IMR-90 (cell line): ENCODE data around the gene GNA15. TPM values are rescaled to one million over a fixed set of nuclear protein-coding genes. Genes with fewer than 3 reads are reported as not detected.

Source experiments
- ATAC-seq: fragments of 200-7000 bp; cut with Tn5 transposase; 2 replicates; pipeline ENCODE4 v1.9.1; 2020; ENCODE audit warnings: low read depth, mild to moderate bottlenecking, moderate library complexity
- BruUV-seq: library from RNA; stranded (reverse); fragments of 400-500 nt; replicated peaks from 2 replicates; lab custom pipeline; 2021; lab: Mats Ljungman, UMichigan
- CTCF ChIA-PET: fragments of 300-600 bp; formaldehyde crosslinking; extraction: SDS; loops from one replicate; lab custom pipeline; 2021; ENCODE audit warnings: antibody characterized with exemption; lab: Yijun Ruan, JAX
- POLR2A ChIA-PET: fragments of 300-600 bp; sonication (Branson Sonifier 250); formaldehyde crosslinking; loops from one replicate; lab custom pipeline; 2022; ENCODE audit warnings: antibody characterized with exemption; ENCODE audit not compliant: unreplicated experiment; lab: Charles Lee
- DNase-seq: peaks from one replicate; pipeline ENCODE4 v3.0.0; 2013
- H2AFZ ChIP-seq: replicated peaks from 2 replicates; pipeline ENCODE3; 2013; ENCODE audit warnings: low read length, mild to moderate bottlenecking; ENCODE audit not compliant: poor library complexity
- H2AK5ac ChIP-seq: 2 replicates; pipeline ENCODE4 v1.6.1; 2013; ENCODE audit warnings: low read depth, low read length, inconsistent platforms
- H2AK9ac ChIP-seq: replicated peaks from 2 replicates; pipeline ENCODE3; 2013; ENCODE audit warnings: mild to moderate bottlenecking, low read depth, low read length, moderate library complexity; ENCODE audit not compliant: poor library complexity
- H2BK120ac ChIP-seq: 2 replicates; pipeline ENCODE4 v1.6.1; 2013; ENCODE audit warnings: low read depth, low read length, inconsistent platforms
- H2BK15ac ChIP-seq: 3 replicates; pipeline ENCODE4 v1.6.1; 2013; ENCODE audit warnings: low read depth, low read length, inconsistent platforms
- H2BK20ac ChIP-seq: 2 replicates; pipeline ENCODE4 v1.6.1; 2013; ENCODE audit warnings: low read depth, mild to moderate bottlenecking, inconsistent platforms, low read length, moderate library complexity
- H2BK5ac ChIP-seq: 2 replicates; pipeline ENCODE4 v1.6.1; 2013; ENCODE audit warnings: mild to moderate bottlenecking, low read depth, low read length, inconsistent platforms; ENCODE audit not compliant: poor library complexity, severe bottlenecking
- H3K14ac ChIP-seq: replicated peaks from 2 replicates; pipeline ENCODE4 v1.6.1; 2013; ENCODE audit warnings: low read depth, low read length, inconsistent platforms
- H3K18ac ChIP-seq: 2 replicates; pipeline ENCODE4 v1.6.1; 2013; ENCODE audit warnings: low read depth, low read length, control low read depth
- H3K23ac ChIP-seq: 2 replicates; pipeline ENCODE4 v1.6.1; 2013; ENCODE audit warnings: low read depth, low read length, inconsistent platforms
- H3K27ac ChIP-seq: 2 replicates; pipeline ENCODE4 v1.5.1; 2013; ENCODE audit warnings: mild to moderate bottlenecking, control low read depth, low read length; ENCODE audit not compliant: insufficient read depth
- H3K27me3 ChIP-seq: 2 replicates; pipeline ENCODE4 v1.6.1; 2013; ENCODE audit warnings: low read length; ENCODE audit not compliant: control insufficient read depth, insufficient read depth
- H3K36me3 ChIP-seq: 2 replicates; pipeline ENCODE4 v1.6.1; 2013; ENCODE audit warnings: low read length, mixed read lengths; ENCODE audit not compliant: control insufficient read depth, insufficient read depth
- H3K4ac ChIP-seq: 2 replicates; pipeline ENCODE4 v1.6.1; 2013; ENCODE audit warnings: low read depth, low read length, inconsistent platforms
- H3K4me1 ChIP-seq: 2 replicates; pipeline ENCODE4 v1.6.1; 2013; ENCODE audit warnings: low read length, mixed read lengths; ENCODE audit not compliant: control insufficient read depth, insufficient read depth
- H3K4me2 ChIP-seq: 2 replicates; pipeline ENCODE4 v1.6.1; 2013; ENCODE audit warnings: low read depth, mild to moderate bottlenecking, control low read depth, low read length, moderate library complexity
- H3K4me3 ChIP-seq: 2 replicates; pipeline ENCODE4 v1.5.1; 2013; ENCODE audit warnings: low read depth, mild to moderate bottlenecking, control low read depth, low read length, moderate library complexity; ENCODE audit not compliant: insufficient read depth
- H3K56ac ChIP-seq: 2 replicates; pipeline ENCODE4 v1.6.1; 2013; ENCODE audit warnings: low read length, inconsistent platforms; ENCODE audit not compliant: insufficient read depth; ENCODE audit errors: extremely low read depth
- H3K79me1 ChIP-seq, 2 experiments: 2 replicates each; pipeline ENCODE4 v1.6.1; 2013; ENCODE audit warnings: low read length in 2 of 2, inconsistent platforms in 1 of 2, low read depth in 1 of 2
- H3K9ac ChIP-seq: 2 replicates; pipeline ENCODE4 v1.6.1; 2013; ENCODE audit warnings: low read depth, low read length, control low read depth
- H3K9me1 ChIP-seq: 2 replicates; pipeline ENCODE4 v1.6.1; 2013; ENCODE audit warnings: low read length, inconsistent platforms; ENCODE audit not compliant: insufficient read depth
- H3K9me3 ChIP-seq: 2 replicates; pipeline ENCODE4 v1.6.1; 2013; ENCODE audit warnings: low read length; ENCODE audit not compliant: control insufficient read depth, insufficient read depth
- H4K20me1 ChIP-seq: 2 replicates; pipeline ENCODE4 v1.6.1; 2013; ENCODE audit warnings: low read length, inconsistent platforms; ENCODE audit not compliant: insufficient read depth
- H4K5ac ChIP-seq: 2 replicates; pipeline ENCODE4 v1.6.1; 2013; ENCODE audit warnings: mild to moderate bottlenecking, low read depth, low read length, control low read depth
- H4K8ac ChIP-seq, 2 experiments: 2 replicates each; pipeline ENCODE4 v1.6.1; 2013; ENCODE audit warnings: low read depth in 2 of 2, low read length in 2 of 2, control low read depth in 1 of 2, inconsistent platforms in 1 of 2
- H4K91ac ChIP-seq: 2 replicates; pipeline ENCODE4 v1.6.1; 2013; ENCODE audit warnings: low read depth, low read length, inconsistent platforms; ENCODE audit not compliant: insufficient read depth
- BHLHE40 ChIP-seq: fragments of 150-350 bp; IDR thresholded peaks from 2 replicates; pipeline ENCODE4 v1.6.1; 2016; ENCODE audit warnings: mild to moderate bottlenecking, low read depth, low read length
- CEBPB ChIP-seq: IDR thresholded peaks from 2 replicates; pipeline ENCODE4 v1.6.1; 2012; ENCODE audit warnings: low read depth, low read length, improper control_type of control experiment
- CHD1 ChIP-seq: IDR thresholded peaks from 2 replicates; pipeline ENCODE4 v1.6.1; 2012; ENCODE audit warnings: low read depth, low read length, improper control_type of control experiment
- CTCF ChIP-seq: conservative IDR thresholded peaks from 2 replicates; pipeline ENCODE4 v1.5.1; 2012; ENCODE audit warnings: mild to moderate bottlenecking, low read depth, low read length, improper control_type of control experiment
- ELK1 ChIP-seq: fragments of 150-350 bp; IDR thresholded peaks from 2 replicates; pipeline ENCODE4 v1.6.1; 2016; ENCODE audit warnings: low read depth, mild to moderate bottlenecking, low read length, moderate library complexity, borderline replicate concordance
- FOS ChIP-seq: fragments of 150-350 bp; IDR thresholded peaks from 2 replicates; pipeline ENCODE4 v1.6.1; 2016; ENCODE audit warnings: low read depth, low read length
- MAFK ChIP-seq: IDR thresholded peaks from 2 replicates; pipeline ENCODE4 v1.6.1; 2012; ENCODE audit warnings: low read depth, low read length, improper control_type of control experiment
- MAZ ChIP-seq: IDR thresholded peaks from 2 replicates; pipeline ENCODE4 v1.6.1; 2012; ENCODE audit warnings: low read depth, mild to moderate bottlenecking, low read length, improper control_type of control experiment, moderate library complexity, borderline replicate concordance
- MXI1 ChIP-seq: IDR thresholded peaks from 2 replicates; pipeline ENCODE4 v1.6.1; 2012; ENCODE audit warnings: low read depth, mild to moderate bottlenecking, low read length, moderate library complexity, borderline replicate concordance
- NFE2L2 ChIP-seq: fragments of 150-350 bp; IDR thresholded peaks from 2 replicates; pipeline ENCODE4 v1.6.1; 2016; ENCODE audit warnings: low read depth, mild to moderate bottlenecking, low read length
- POLR2A ChIP-seq: IDR thresholded peaks from 2 replicates; pipeline ENCODE4 v1.6.1; 2012; ENCODE audit warnings: mild to moderate bottlenecking, low read depth, low read length
- RAD21 ChIP-seq: IDR thresholded peaks from 2 replicates; pipeline ENCODE4 v1.6.1; 2012; ENCODE audit warnings: low read length, improper control_type of control experiment
- RCOR1 ChIP-seq: IDR thresholded peaks from 2 replicates; pipeline ENCODE4 v1.6.1; 2012; ENCODE audit warnings: mild to moderate bottlenecking, low read length, improper control_type of control experiment; ENCODE audit not compliant: insufficient replicate concordance
- RFX5 ChIP-seq: IDR thresholded peaks from 2 replicates; pipeline ENCODE4 v1.8.0; 2012; ENCODE audit warnings: low read depth, mild to moderate bottlenecking, low read length, moderate library complexity
- SMC3 ChIP-seq: fragments of 150-350 bp; IDR thresholded peaks from 2 replicates; pipeline ENCODE4 v1.6.1; 2016; ENCODE audit warnings: low read depth, mild to moderate bottlenecking, antibody characterized with exemption, low read length, moderate library complexity
- USF2 ChIP-seq: fragments of 150-350 bp; IDR thresholded peaks from 2 replicates; pipeline ENCODE4 v1.6.1; 2017; ENCODE audit warnings: mild to moderate bottlenecking, antibody characterized with exemption, low read length, low read depth
- WGBS, 2 experiments: methylation state at CpG; one replicate each; pipeline versions ENCODE4 v1.1.5 to v1.1.7; 2013; ENCODE audit warnings: missing lambda C conversion rate in 2 of 2; ENCODE audit not compliant: insufficient read length in 1 of 2; ENCODE audit errors: extremely low coverage in 2 of 2; 5-methylcytosine and 5-hydroxymethylcytosine counted together
- dilution Hi-C: fragments of 300-500 bp; cut with HindIII; formaldehyde crosslinking; loops from one replicate; pipeline ENCODE4 v1.14.3; 2018; ENCODE audit warnings: low sequenced_read_pairs; ENCODE audit not compliant: unreplicated experiment
- in situ Hi-C: fragments of 300-500 bp; cut with MboI; formaldehyde crosslinking; loops from 3 replicates; pipeline ENCODE4 v1.14.3; 2019; ENCODE audit warnings: low sequenced_read_pairs, inconsistent platforms, mixed read lengths
- intact Hi-C: fragments of 100-400 bp; cut with micrococcal nuclease; formaldehyde crosslinking; loops from 2 replicates; pipeline ENCODE4 v1.10.0; 2022
- polyA plus RNA-seq, 3 experiments: library from polyadenylated mRNA; depleted of rRNA; stranded (reverse); fragments of >200 nt; gene quantifications; 2 replicates each; pipeline ENCODE4 v1.2.3, GENCODE V29; 2012; ENCODE audit warnings: low replicate concordance in 1 of 3
- total RNA-seq: library from RNA; depleted of rRNA; stranded (reverse); fragments of >200 nt; gene quantifications from 2 replicates; pipeline ENCODE4 v1.2.3, GENCODE V29; 2012

GNA15 gene
- total and polyA plus RNA-seq, 2 of the 4 experiments (the other 2 are of a cell fraction): 0.18 TPM; not detected in 1

GRCh38 chr19:3149089-3149488, 13.3 kb downstream of the GNA15 start:
- WGBS, 2 experiments: 86% methylated on average over 5 of the region's 6 CpGs; no CpG with 5 or more reads in 1 of the 2 experiments
- peak overlapping the region; percentile 82 for H2AFZ ChIP-seq
- H3K23ac ChIP-seq: no peak overlapping the region
- no peak overlapping the region for H3K18ac ChIP-seq
- in situ Hi-C loops (no loop called here), dilution Hi-C loops (no loop called here), intact Hi-C loops (no loop called here)
- H3K14ac ChIP-seq: no peak overlapping the region
- H3K4ac ChIP-seq: no peak overlapping the region
- ChIA-PET CTCF (no interaction called here), POLR2A (no interaction called here)
- H4K8ac ChIP-seq: no peak overlapping the region
- no TSS peak for BruUV-seq
- no peaks in the 10 kb centered on the region for H3K4me1 ChIP-seq
- ATAC-seq (no peak), DNase-seq (no peak)
- H2AK9ac ChIP-seq: no peak overlapping the region
- H3K4me2 ChIP-seq: no peak overlapping the region
- no peaks in the 10 kb centered on the region for H3K9me3 ChIP-seq
- H3K9ac ChIP-seq: no peak overlapping the region
- no peak overlapping the region for H3K4me3 ChIP-seq
- H2BK5ac ChIP-seq: no peak overlapping the region
- H2BK20ac ChIP-seq: no peak overlapping the region
- H4K91ac ChIP-seq: no peak overlapping the region
- H3K36me3 ChIP-seq: no peaks in the 10 kb centered on the region
- H3K27ac ChIP-seq: no peak overlapping the region
- no peak overlapping the region for H2BK120ac ChIP-seq
- H2BK15ac ChIP-seq: no peak overlapping the region
- H3K56ac ChIP-seq: no peak overlapping the region
- H3K79me1 ChIP-seq: no peaks in the 10 kb centered on the region
- no peak overlapping the region for H4K5ac ChIP-seq
- H3K27me3 ChIP-seq: no peaks in the 10 kb centered on the region
- H4K20me1 ChIP-seq: no peaks in the 10 kb centered on the region; the same call in 1 of the 2 replicates
- H2AK5ac ChIP-seq: no peak overlapping the region
- TF ChIP-seq MAZ (no peak), USF2 (no peak), NFE2L2 (no peak), RFX5 (no peak), POLR2A (no peak), MAFK (no peak), ELK1 (no peak), CTCF (no peak), BHLHE40 (no peak), MXI1 (no peak), CHD1 (no peak), RAD21 (no peak), RCOR1 (no peak), SMC3 (no peak), FOS (no peak), CEBPB (no peak)
- H3K9me1 ChIP-seq: peaks cover 6% of the 10 kb centered on the region; the same call in 1 of the 2 replicates
